Ramos (cell line): ENCODE results near the gene EIF4B.
"Not testable (repeated sequence)": the region's sequence is repeated elsewhere in the genome, so short reads cannot be mapped to it uniquely, and the experiment has no call there.

Source experiments
- in situ Hi-C: fragments of 300-500 bp; cut with MboI; formaldehyde crosslinking; loops from one replicate; pipeline ENCODE4 v1.14.3; 2022; ENCODE audit warnings: low sequenced_read_pairs; ENCODE audit not compliant: unreplicated experiment

The EIF4B gene

GRCh38 chr12:53005986-53006809 is at the start of gene EIF4B:
Gene EIF4B, plus strand, starts transcription at chr12:53006456. Its CDS starts 28 bp downstream, at chr12:53006484.
- in situ Hi-C loops, result no loop called here

- in situ Hi-C loops, result no loop called here
Observed at GRCh38 chr12:52956987-52957386, 49.3 kb upstream of the EIF4B start.

- in situ Hi-C loops, result no loop called here
Observed at GRCh38 chr12:52964556-52965336, 41.5 kb upstream of the EIF4B start.

- in situ Hi-C loops, result no loop called here
Observed at GRCh38 chr12:52965337-52965731, 40.9 kb upstream of the EIF4B start.

GRCh38 chr12:52969166-52969795 is 37.0 kb upstream of the EIF4B start:
- in situ Hi-C loops, result no loop called here

- in situ Hi-C loops, result no loop called here
Observed at GRCh38 chr12:52969828-52970569, 36.3 kb upstream of the EIF4B start.

GRCh38 chr12:52971679-52972329 is 34.5 kb upstream of the EIF4B start:
- in situ Hi-C loops, result no loop called here

- in situ Hi-C loops, result no loop called here
Observed at GRCh38 chr12:52975204-52975603, 31.1 kb upstream of the EIF4B start.

GRCh38 chr12:52975820-52976573 is 30.3 kb upstream of the EIF4B start:
- in situ Hi-C loops, result no loop called here

GRCh38 chr12:52976574-52977071 is 29.6 kb upstream of the EIF4B start:
- in situ Hi-C loops, result no loop called here

GRCh38 chr12:52977170-52977569 is 29.1 kb upstream of the EIF4B start:
- in situ Hi-C loops, result no loop called here

- in situ Hi-C loops, result loop anchor here (5.0 to 10.0 kb wide), 2 partner anchors 93 to 825 kb away; no protein-coding TSS in a partner anchor
Observed at GRCh38 chr12:52980096-52980649, 26.1 kb upstream of the EIF4B start.

GRCh38 chr12:52980650-52981423 is 25.4 kb upstream of the EIF4B start:
- in situ Hi-C loops, result loop anchor here (5.0 to 10.0 kb wide), 2 partner anchors 94 to 826 kb away; no protein-coding TSS in a partner anchor

GRCh38 chr12:52984136-52984535 is 22.1 kb upstream of the EIF4B start:
- in situ Hi-C loops, result loop anchor here (5.0 to 10.0 kb wide), 2 partner anchors 97 to 829 kb away; no protein-coding TSS in a partner anchor

GRCh38 chr12:52988898-52989297 is 17.4 kb upstream of the EIF4B start:
- in situ Hi-C loops, result loop anchor here (10.0 kb wide), 1 partner anchor 834 kb away; no protein-coding TSS in a partner anchor

GRCh38 chr12:52990206-52990605 is 16.1 kb upstream of the EIF4B start:
- in situ Hi-C loops, result no loop called here

GRCh38 chr12:52992240-52992639 is 14.0 kb upstream of the EIF4B start:
- in situ Hi-C loops, result not testable (repeated sequence)
